Activated CD4-positive, alpha-beta T cell treated with anti-CD3 and anti-CD28 coated beads, Interleukin-2, amount 10 ng/mL, durations not matched to agents 7 days and 5 days (primary cell): ENCODE measurements around the gene MYMX. TPM values are rescaled to one million over a fixed set of nuclear protein-coding genes. Genes with fewer than 3 reads are reported as not detected.
"Not testable (repeated sequence)": the region's sequence is repeated elsewhere in the genome, so short reads cannot be mapped to it uniquely, and the experiment has no call there.

ENCODE experiments used
- CTCF ChIA-PET: fragments of 350-600 bp; sonication (Branson Sonifier 250); formaldehyde crosslinking; loops from one replicate; lab custom pipeline; 2021; ENCODE audit warnings: antibody characterized with exemption; lab: Charles Lee
- POLR2A ChIA-PET: fragments of 350-600 bp; sonication (Branson Sonifier 250); formaldehyde crosslinking; loops from one replicate; lab custom pipeline; 2021; ENCODE audit warnings: antibody characterized with exemption; lab: Charles Lee
- DNase-seq: peaks from one replicate; pipeline ENCODE4 v3.0.0-alpha.2; 2020
- H3K27ac Mint-ChIP-seq: one replicate; pipeline ENCODE4 v1.8.0; 2021; ENCODE audit warnings: mild to moderate bottlenecking, moderate library complexity, mixed read lengths
- H3K27me3 Mint-ChIP-seq: one replicate; pipeline ENCODE4 v1.8.0; 2021; ENCODE audit warnings: mixed read lengths
- H3K36me3 Mint-ChIP-seq: one replicate; pipeline ENCODE4 v1.8.0; 2021; ENCODE audit warnings: low read depth, mixed read lengths
- H3K4me1 Mint-ChIP-seq: one replicate; pipeline ENCODE4 v1.8.0; 2021; ENCODE audit warnings: mixed read lengths
- H3K4me3 Mint-ChIP-seq: one replicate; pipeline ENCODE4 v1.8.0; 2021; ENCODE audit warnings: mild to moderate bottlenecking, moderate library complexity, mixed read lengths
- H3K9me3 Mint-ChIP-seq: one replicate; pipeline ENCODE4 v1.8.0; 2021; ENCODE audit warnings: mixed read lengths
- total RNA-seq, 2 experiments: library from RNA; stranded (reverse); gene quantifications; one replicate each; pipeline ENCODE4 v1.2.3, GENCODE V29; 2021

The MYMX gene
- total RNA-seq, 2 experiments from 2014 or later, result not detected

DNA sequence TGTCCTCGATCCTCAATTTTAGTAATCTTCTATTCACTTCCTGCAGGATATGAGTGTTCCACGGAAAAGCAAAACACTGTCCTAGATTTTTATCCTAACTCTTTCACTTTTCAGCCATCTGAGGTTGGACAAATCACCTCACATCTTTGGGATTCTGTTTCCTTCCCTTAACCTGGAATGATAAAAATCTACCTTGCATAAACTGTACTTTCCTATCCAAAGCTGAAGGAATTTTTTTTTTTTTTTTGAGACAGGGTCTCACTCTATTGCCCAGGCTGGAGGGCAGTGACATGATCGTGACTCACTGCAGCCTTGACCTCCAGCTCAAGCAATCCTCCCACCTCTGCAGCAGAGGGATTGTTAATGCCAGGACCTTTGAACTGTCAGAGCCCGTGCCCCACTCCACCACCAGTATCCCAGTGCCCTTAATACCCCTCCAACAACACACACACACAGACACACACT lies 37.6 kb upstream of the MYMX start:
- no peaks in the 10 kb centered on the region for H3K36me3 Mint-ChIP-seq

DNA sequence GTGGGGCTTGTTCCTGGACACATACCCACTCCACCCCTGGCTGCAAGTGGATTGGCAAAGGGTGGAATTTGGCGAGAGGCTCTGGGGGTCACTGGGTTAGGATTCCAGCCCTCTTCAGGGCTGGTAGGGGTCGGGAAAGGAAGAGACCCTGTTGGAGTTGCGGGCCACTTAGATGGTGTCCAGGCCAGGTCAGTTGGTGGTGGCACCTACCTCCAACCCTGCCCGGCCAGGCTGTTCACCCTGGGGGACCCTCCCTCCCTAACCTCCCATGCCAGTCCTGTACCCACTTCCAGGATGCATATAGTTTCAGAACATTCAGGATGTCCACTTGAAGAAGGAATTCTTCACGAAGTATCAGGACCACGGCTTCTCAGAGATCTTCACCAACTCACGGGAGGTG lies 37.1 kb upstream of the MYMX start:
- H3K27me3 Mint-ChIP-seq, result no peaks in the 10 kb centered on the region
- no peaks in the 10 kb centered on the region for H3K36me3 Mint-ChIP-seq
- ChIA-PET CTCF (interaction anchor here (1.0 to 1.3 kb wide), 3 partner anchors 10 to 77 kb away, joined by 3 to 4 read pairs (median 3); partner anchors contain the start of gene SLC35B2), POLR2A (no interaction called here)
- no peaks in the 10 kb centered on the region for H3K9me3 Mint-ChIP-seq
- no peak overlapping the region for H3K27ac Mint-ChIP-seq
- peaks cover 9% of the 10 kb centered on the region for H3K4me1 Mint-ChIP-seq
- no peak for DNase-seq
- no peak overlapping the region for H3K4me3 Mint-ChIP-seq

More for the DNA sequence above, 37.6 kb upstream of the MYMX start:
- POLR2A ChIA-PET, result no interaction called here
- Mint-ChIP-seq H3K4me1 (peaks cover 9% of the 10 kb centered on the region), H3K9me3 (no peaks in the 10 kb centered on the region), H3K27me3 (no peaks in the 10 kb centered on the region), H3K4me3 (no peak overlapping the region), H3K27ac (no peak overlapping the region)
- CTCF ChIA-PET, result interaction anchor here (1.0 to 1.3 kb wide), 2 partner anchors 10 to 78 kb away, joined by 3 to 4 read pairs; partner anchors contain the start of gene SLC35B2
- DNase-seq, result no peak

DNA sequence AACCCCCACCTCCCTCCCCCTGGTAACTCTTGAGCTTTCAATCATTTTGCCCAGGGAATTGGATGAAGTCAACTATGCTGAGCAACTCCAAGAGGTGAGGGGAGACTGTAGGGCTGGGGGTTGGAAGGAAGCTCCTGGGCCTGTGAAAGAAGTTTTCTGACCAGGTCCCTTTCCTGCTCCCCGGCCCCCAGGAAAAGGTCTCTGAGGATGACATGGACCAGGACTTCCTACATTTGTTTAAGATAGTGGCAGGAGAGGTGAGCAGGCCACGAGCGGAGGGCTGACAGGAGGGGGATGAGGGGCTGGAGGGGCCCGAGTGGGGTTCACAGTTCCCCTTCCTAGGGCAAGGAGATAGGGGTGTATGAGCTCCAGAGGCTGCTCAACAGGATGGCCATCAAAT lies 36.3 kb upstream of the MYMX start:
- Mint-ChIP-seq H3K4me3 (no peak overlapping the region), H3K27ac (no peak overlapping the region), H3K27me3 (no peaks in the 10 kb centered on the region), H3K9me3 (no peaks in the 10 kb centered on the region), H3K36me3 (no peaks in the 10 kb centered on the region), H3K4me1 (peaks cover 11% of the 10 kb centered on the region)
- CTCF ChIA-PET, result interaction anchor here (0.6 to 1.2 kb wide), 4 partner anchors 13 to 1419 kb away, joined by 3 read pairs; no protein-coding TSS in a partner anchor
- DNase-seq, result no peak
- POLR2A ChIA-PET, result no interaction called here

DNA sequence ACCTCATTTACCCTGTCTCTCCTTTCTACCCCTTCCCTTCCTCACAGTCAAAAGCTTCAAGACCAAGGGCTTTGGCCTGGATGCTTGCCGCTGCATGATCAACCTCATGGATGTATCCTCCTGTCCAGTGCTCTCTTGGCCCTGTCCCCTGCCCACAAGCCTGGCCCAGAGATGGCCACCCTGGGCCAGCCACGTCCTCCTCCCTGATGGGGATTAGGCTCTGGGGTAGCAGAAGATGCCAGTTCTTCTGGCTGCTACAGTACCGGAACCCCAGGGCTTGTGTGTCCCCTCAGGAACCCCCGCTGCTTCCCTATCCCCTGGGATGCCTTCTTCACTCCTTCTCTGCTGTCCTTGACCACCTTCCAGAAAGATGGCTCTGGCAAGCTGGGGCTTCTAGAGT lies 35.8 kb upstream of the MYMX start:
- no peaks in the 10 kb centered on the region for H3K9me3 Mint-ChIP-seq
- no peaks in the 10 kb centered on the region for H3K27me3 Mint-ChIP-seq
- peaks cover 14% of the 10 kb centered on the region for H3K4me1 Mint-ChIP-seq
- DNase-seq, result no peak
- H3K36me3 Mint-ChIP-seq, result no peaks in the 10 kb centered on the region
- CTCF ChIA-PET, result interaction anchor here (1.0 to 1.2 kb wide), 2 partner anchors 12 to 158 kb away, joined by 3 read pairs; no protein-coding TSS in a partner anchor
- POLR2A ChIA-PET, result no interaction called here
- H3K27ac Mint-ChIP-seq, result no peak overlapping the region
- H3K4me3 Mint-ChIP-seq, result no peak overlapping the region

DNA sequence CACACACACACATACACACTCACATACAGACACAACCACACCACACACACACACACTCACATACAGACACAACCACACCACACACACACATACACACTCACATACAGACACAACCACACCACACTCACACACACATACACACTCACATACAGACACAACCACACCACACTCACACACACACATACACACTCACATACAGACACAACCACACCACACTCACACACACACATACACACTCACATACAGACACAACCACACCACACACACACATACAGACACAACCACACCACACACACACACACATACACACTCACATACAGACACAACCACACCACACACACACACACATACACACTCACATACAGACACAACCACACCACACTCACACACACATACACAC lies 34.9 kb upstream of the MYMX start:
- H3K4me3 Mint-ChIP-seq, H3K27me3 Mint-ChIP-seq, DNase-seq, POLR2A ChIA-PET, H3K36me3 Mint-ChIP-seq, H3K27ac Mint-ChIP-seq, H3K9me3 Mint-ChIP-seq: not testable (repeated sequence)
- CTCF ChIA-PET, result interaction anchor here (0.5 to 1.4 kb wide), 2 partner anchors 24 to 42 kb away, joined by 3 to 4 read pairs; partner anchors contain the start of gene SLC29A1
- H3K4me1 Mint-ChIP-seq, result peaks cover 13% of the 10 kb centered on the region

DNA sequence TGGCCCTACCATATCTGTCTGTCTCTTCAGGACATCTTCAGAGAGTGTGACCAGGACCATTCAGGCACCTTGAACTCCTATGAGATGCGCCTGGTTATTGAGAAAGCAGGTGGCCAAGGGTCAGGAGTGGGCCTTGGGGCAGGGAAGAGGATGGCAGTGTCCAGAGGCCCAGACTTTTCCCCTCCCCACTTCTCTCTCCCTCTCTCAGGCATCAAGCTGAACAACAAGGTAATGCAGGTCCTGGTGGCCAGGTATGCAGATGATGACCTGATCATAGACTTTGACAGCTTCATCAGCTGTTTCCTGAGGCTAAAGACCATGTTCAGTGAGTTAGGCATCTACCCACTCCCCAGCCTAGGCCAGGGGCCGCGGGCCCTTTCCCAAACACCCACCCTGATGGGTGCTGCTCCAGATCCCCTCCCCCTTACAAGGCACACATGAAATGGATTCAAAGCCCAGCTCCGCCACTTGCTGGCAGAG lies 33.8 kb upstream of the MYMX start:
- no peak for DNase-seq
- ChIA-PET CTCF (interaction anchor here (1.4 kb wide), 1 partner anchor 23 kb away, joined by 4 read pairs; no protein-coding TSS in a partner anchor), POLR2A (no interaction called here)
- Mint-ChIP-seq H3K4me3 (no peak overlapping the region), H3K36me3 (no peaks in the 10 kb centered on the region), H3K9me3 (no peaks in the 10 kb centered on the region), H3K27me3 (no peaks in the 10 kb centered on the region), H3K27ac (no peak overlapping the region), H3K4me1 (peaks cover 9% of the 10 kb centered on the region)

DNA sequence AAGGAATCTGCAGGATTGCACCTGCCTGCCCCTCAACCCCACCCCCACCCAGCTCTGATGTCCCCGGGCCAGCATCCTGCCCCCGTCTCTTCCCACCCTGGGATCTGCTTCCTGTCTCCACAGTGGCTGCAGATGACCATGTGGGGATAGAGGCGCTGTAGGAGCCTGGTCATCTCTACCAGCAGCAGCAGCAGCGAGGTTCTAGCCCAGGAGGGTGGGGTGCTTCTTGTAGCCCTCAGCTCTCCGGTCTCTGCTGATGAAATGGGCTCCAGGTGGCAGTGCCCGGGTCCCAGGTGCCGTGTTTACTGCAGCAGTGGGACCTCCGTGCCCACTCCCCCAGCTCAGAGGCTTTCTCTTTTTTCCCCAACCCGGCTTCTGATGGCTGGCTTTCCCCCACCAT lies 32.9 kb upstream of the MYMX start:
- CTCF ChIA-PET, result no interaction called here
- POLR2A ChIA-PET, result no interaction called here
- no peaks in the 10 kb centered on the region for H3K36me3 Mint-ChIP-seq

DNA sequence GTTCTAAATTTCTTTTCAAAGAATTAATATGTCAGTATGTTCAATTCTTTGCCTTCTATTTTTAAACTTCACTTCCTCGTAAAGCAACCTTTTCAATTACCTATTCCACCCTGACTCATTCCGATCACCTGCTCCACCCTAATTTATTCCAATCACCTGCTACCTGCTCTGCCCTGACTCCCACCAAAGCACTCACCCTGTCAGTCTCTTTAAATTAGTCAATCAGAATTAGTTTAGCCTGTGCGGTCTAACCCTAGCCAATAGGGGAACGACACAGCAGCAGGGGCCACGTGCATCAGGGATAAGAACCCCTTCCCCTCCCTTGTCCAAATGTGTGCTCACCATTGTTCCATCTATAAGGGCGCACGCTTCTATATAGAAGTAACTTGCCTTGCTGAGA lies 31.4 kb upstream of the MYMX start:
- CTCF ChIA-PET, result interaction anchor here (1.3 kb wide), 1 partner anchor 82 kb away, joined by 4 read pairs; no protein-coding TSS in a partner anchor
- H3K36me3 Mint-ChIP-seq, H3K4me1 Mint-ChIP-seq, H3K27ac Mint-ChIP-seq, DNase-seq, H3K4me3 Mint-ChIP-seq, H3K27me3 Mint-ChIP-seq, H3K9me3 Mint-ChIP-seq, POLR2A ChIA-PET: not testable (repeated sequence)

More for the DNA sequence above, 32.9 kb upstream of the MYMX start:
- Mint-ChIP-seq H3K4me1 (peaks cover 9% of the 10 kb centered on the region), H3K27ac (no peak overlapping the region), H3K27me3 (no peaks in the 10 kb centered on the region), H3K4me3 (no peak overlapping the region), H3K9me3 (no peaks in the 10 kb centered on the region)
- DNase-seq, result no peak

DNA sequence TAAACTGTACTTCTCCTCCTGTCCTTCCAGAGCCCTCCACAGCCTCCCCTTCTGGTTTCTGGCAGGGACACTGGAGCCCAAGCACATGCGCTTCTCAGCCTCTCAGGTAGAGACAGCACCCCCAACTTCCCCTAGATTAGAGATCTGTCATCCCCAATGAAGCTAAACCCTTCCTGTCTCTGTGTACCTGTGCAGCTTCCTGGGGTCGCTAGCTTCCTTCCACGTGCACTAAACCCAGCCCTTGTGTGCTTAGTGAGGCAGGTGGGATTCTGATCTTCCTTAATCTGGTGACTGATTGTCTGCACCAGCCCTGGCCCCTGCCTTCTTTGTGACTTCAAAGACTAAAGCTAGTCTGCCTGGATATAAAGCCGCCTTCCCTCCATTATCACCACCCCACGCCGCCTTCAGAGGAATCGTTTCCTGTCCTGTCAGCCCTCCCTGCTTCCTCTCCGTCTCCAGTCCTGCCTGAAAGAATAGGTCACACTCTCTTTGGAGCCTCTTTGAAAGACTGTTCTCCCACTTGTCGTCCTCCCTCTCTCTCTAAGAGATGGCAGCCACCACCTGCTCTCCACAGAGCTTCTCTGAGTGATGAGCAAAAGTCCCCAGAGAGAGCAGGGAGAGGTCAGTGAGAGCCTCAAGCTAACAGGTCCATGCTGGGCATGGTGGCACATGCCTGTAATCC lies 30.6 kb upstream of the MYMX start:
- Mint-ChIP-seq H3K27me3 (no peaks in the 10 kb centered on the region), H3K4me1 (peaks cover 9% of the 10 kb centered on the region), H3K9me3 (no peaks in the 10 kb centered on the region), H3K4me3 (no peak overlapping the region), H3K36me3 (no peaks in the 10 kb centered on the region), H3K27ac (no peak overlapping the region)
- CTCF ChIA-PET, result interaction anchor here (0.8 to 1.3 kb wide), 2 partner anchors 35 to 82 kb away, joined by 3 to 4 read pairs; no protein-coding TSS in a partner anchor
- POLR2A ChIA-PET, result no interaction called here
- no peak for DNase-seq

DNA sequence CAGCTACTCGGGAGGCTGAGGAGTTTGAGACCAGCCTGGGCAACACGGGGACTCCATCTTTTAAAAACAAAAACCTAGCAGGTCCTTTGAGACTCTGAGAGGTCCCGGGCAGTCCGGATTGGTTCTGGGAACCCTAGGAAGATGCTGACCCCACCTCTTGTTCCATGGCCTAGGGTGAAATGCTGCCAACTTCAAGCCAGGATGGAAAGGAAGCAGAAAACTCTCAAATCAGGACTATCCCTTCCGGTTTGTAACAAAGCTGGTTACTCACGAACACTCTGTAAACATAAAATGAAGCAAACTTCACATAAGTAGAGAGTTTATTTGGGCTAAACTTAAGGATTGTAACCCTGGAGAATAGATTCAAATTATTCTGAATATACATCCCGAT lies 30.1 kb upstream of the MYMX start:
- POLR2A ChIA-PET, result no interaction called here
- Mint-ChIP-seq H3K4me1 (peaks cover 9% of the 10 kb centered on the region), H3K4me3 (no peak overlapping the region), H3K27ac (no peak overlapping the region), H3K36me3 (no peaks in the 10 kb centered on the region), H3K27me3 (no peaks in the 10 kb centered on the region), H3K9me3 (no peaks in the 10 kb centered on the region)
- CTCF ChIA-PET, result interaction anchor here (0.8 to 1.3 kb wide), 2 partner anchors 35 to 81 kb away, joined by 3 to 4 read pairs; no protein-coding TSS in a partner anchor
- no peak for DNase-seq

DNA sequence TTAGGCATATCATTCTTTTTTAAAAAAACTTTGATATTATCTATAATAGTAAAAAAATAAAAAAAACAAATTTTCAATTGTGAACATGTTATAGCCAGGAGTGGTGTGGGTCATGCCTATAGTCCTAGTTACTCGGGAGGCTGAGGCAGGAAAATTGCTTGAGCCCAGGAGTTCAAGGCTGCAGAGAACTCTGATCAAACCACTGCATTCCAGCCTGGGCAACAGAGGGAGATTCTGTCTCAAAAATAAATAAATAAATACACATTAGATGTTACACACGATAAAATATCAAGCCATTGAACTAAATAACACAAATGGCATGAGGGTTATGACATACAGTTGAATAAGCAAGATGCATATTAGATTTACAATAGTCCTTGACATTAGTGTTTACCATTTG lies 27.9 kb upstream of the MYMX start:
- POLR2A ChIA-PET, result no interaction called here
- H3K36me3 Mint-ChIP-seq, result no peaks in the 10 kb centered on the region

DNA sequence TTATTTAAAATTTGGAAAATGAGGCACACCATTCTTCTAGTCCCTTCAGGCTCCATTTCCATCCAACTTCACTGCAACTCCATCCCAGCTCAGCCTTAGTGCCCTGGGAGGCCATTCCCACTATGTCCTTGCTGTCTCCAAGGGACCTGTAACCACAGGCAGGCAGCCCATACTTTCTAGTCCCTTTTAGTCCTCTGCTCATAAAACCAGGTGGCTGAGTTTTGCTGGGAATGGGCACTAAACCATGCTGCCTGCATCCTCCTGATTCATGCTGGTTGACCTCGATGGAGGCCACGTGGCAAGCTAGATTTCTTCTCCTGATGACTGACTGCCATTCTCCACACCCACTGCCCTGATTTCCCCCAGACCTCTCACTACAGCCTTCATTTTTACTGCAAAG lies 27.5 kb upstream of the MYMX start:
- no peaks in the 10 kb centered on the region for H3K36me3 Mint-ChIP-seq

More for the DNA sequence above, 27.9 kb upstream of the MYMX start:
- Mint-ChIP-seq H3K9me3 (no peaks in the 10 kb centered on the region), H3K27me3 (no peaks in the 10 kb centered on the region), H3K4me3 (no peak overlapping the region), H3K4me1 (peaks cover 13% of the 10 kb centered on the region), H3K27ac (no peak overlapping the region)
- CTCF ChIA-PET, result interaction anchor here (1.6 to 1.9 kb wide), 2 partner anchors 13 to 20 kb away, joined by 5 to 7 read pairs; no protein-coding TSS in a partner anchor
- no peak for DNase-seq

DNA sequence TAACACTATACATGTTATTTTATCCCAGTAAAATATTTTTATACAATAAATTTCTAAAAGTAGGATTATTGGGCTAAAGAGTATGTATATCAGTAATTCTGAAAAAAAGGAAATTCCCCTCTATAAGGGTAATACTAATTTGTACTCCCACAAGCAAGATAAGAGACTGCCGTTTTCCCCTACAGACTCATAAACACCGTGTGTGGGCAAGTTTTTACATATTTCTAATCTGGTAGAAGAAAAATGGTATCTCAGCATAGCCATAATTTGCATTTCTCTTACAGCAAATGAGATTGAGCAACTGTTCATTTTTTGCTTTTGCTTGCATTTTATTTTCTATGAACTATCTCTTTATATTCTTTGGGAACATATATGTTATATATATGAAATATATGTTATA lies 26.0 kb upstream of the MYMX start:
- CTCF ChIA-PET, result interaction anchor here (0.6 to 1.9 kb wide), 2 partner anchors 15 to 105 kb away, joined by 3 to 7 read pairs; no protein-coding TSS in a partner anchor

More for the DNA sequence above, 27.5 kb upstream of the MYMX start:
- H3K9me3 Mint-ChIP-seq, result no peaks in the 10 kb centered on the region
- no peaks in the 10 kb centered on the region for H3K27me3 Mint-ChIP-seq
- ChIA-PET POLR2A (interaction anchor here (0.6 kb wide), 1 partner anchor 36 kb away, joined by 3 read pairs; no protein-coding TSS in a partner anchor), CTCF (interaction anchor here (0.7 to 1.9 kb wide), 3 partner anchors 10 to 14 kb away, joined by 3 to 7 read pairs (median 5); no protein-coding TSS in a partner anchor)
- H3K27ac Mint-ChIP-seq, result no peak overlapping the region
- no peak for DNase-seq
- H3K4me1 Mint-ChIP-seq, result peaks cover 13% of the 10 kb centered on the region
- H3K4me3 Mint-ChIP-seq, result no peak overlapping the region

More for the DNA sequence above, 26.0 kb upstream of the MYMX start:
- POLR2A ChIA-PET, result no interaction called here
- Mint-ChIP-seq H3K4me1 (peaks cover 10% of the 10 kb centered on the region), H3K36me3 (no peaks in the 10 kb centered on the region), H3K27me3 (peaks cover 4% of the 10 kb centered on the region), H3K27ac (no peak overlapping the region), H3K9me3 (no peaks in the 10 kb centered on the region), H3K4me3 (no peak overlapping the region)
- no peak for DNase-seq
